HCT116 (cell line): ENCODE results near the gene CDK14. TPM values are rescaled to one million over a fixed set of nuclear protein-coding genes. Genes with fewer than 3 reads are reported as not detected.

ENCODE experiments used
- ATAC-seq: fragments of 200-7000 bp; cut with Tn5 transposase; 2 replicates; pipeline ENCODE4 v1.9.1; 2020; ENCODE audit warnings: mild to moderate bottlenecking, moderate library complexity
- BruUV-seq: library from RNA; stranded (reverse); fragments of 400-500 nt; replicated peaks from 2 replicates; lab custom pipeline; 2021; lab: Mats Ljungman, UMichigan
- CTCF ChIA-PET: fragments of 300-600 bp; sonication (Branson Sonifier 250); formaldehyde crosslinking; loops from one replicate; lab custom pipeline; 2021; ENCODE audit warnings: antibody characterized with exemption; lab: Charles Lee
- POLR2A ChIA-PET: fragments of 300-600, 350-600 bp; sonication (Branson Sonifier 250); formaldehyde crosslinking; loops from one replicate; lab custom pipeline; 2021; ENCODE audit warnings: antibody characterized with exemption; lab: Charles Lee
- RAD21 ChIA-PET, 2 experiments: fragments of 300-600 bp; sonication (Branson Sonifier 250); formaldehyde crosslinking; loops; one replicate each; lab custom pipeline; 2023; ENCODE audit warnings: low total read pairs in 2 of 2; ENCODE audit not compliant: uncharacterized antibody in 2 of 2, unreplicated experiment in 2 of 2, low non-redundant PET in 1 of 2; lab: Charles Lee
- DNase-seq: peaks from one replicate; pipeline ENCODE4 v3.0.0-alpha.2; 2010; ENCODE audit warnings: low read depth, low spot score
- H2AFZ ChIP-seq: fragments of 200-600 bp; shearing (Covaris generic), sonication (generic); 2 replicates; pipeline ENCODE4 v1.6.1; 2017; ENCODE audit warnings: low read depth, mixed run types, mixed read lengths, antibody characterized with exemption, low read length; ENCODE audit not compliant: poor library complexity, severe bottlenecking
- H3K27ac ChIP-seq: 2 replicates; pipeline ENCODE4 v1.5.1; 2012; ENCODE audit warnings: low read depth, low read length
- H3K27me3 ChIP-seq: fragments of 200-600 bp; sonication (generic); 2 replicates; pipeline ENCODE4 v1.6.1; 2016; ENCODE audit warnings: mixed run types, low read length, mixed read lengths; ENCODE audit not compliant: insufficient read depth
- H3K36me3 ChIP-seq, 2 experiments: fragments of 200-500 bp in 1 of 2; fragments of 200-600 bp in 1 of 2; sonication (Bioruptor generic) in 1 of 2; sonication (generic) in 1 of 2; 2 replicates each; pipeline versions ENCODE4 v1.5.1 to v1.6.1; 2014 to 2016; ENCODE audit warnings: low read length in 2 of 2, inconsistent platforms in 1 of 2, mixed read lengths in 1 of 2, mixed run types in 1 of 2; ENCODE audit not compliant: insufficient read depth in 2 of 2, control insufficient read depth in 1 of 2
- H3K4me1 ChIP-seq, 2 experiments: fragments of 200-600 bp in 1 of 2; sonication (generic) in 1 of 2; 2 replicates each; pipeline versions ENCODE4 v1.5.1 to v1.6.1; 2012 to 2017; ENCODE audit warnings: low read length in 2 of 2, inconsistent platforms in 1 of 2, mild to moderate bottlenecking in 1 of 2, mixed read lengths in 1 of 2, mixed run types in 1 of 2, moderate library complexity in 1 of 2; ENCODE audit not compliant: insufficient read depth in 2 of 2, control insufficient read depth in 1 of 2
- H3K4me2 ChIP-seq: fragments of 200-600 bp; sonication (generic); 2 replicates; pipeline ENCODE4 v1.6.1; 2017; ENCODE audit warnings: mixed run types, low read length, mixed read lengths
- H3K4me3 ChIP-seq, 2 experiments: fragments of 200-600 bp in 1 of 2; sonication (generic) in 1 of 2; replicated peaks in 1 of 2; 2 replicates each; pipeline ENCODE4 v1.5.1; 2011 to 2016; ENCODE audit warnings: low read length in 2 of 2, control low read depth in 1 of 2, low read depth in 1 of 2, mild to moderate bottlenecking in 1 of 2, mixed read lengths in 1 of 2, mixed run types in 1 of 2
- H3K79me2 ChIP-seq: fragments of 200-600 bp; sonication (generic); 2 replicates; pipeline ENCODE4 v1.6.1; 2017; ENCODE audit warnings: mild to moderate bottlenecking, mixed run types, low read length, moderate library complexity, mixed read lengths; ENCODE audit not compliant: insufficient read depth
- H3K9ac ChIP-seq: fragments of 200-600 bp; sonication (generic); 2 replicates; pipeline ENCODE4 v1.6.1; 2016; ENCODE audit warnings: low read length, mixed read lengths
- H3K9me2 ChIP-seq: fragments of 200-600 bp; sonication (generic), shearing (Covaris generic); 2 replicates; pipeline ENCODE4 v1.6.1; 2017; ENCODE audit warnings: mixed run types, mild to moderate bottlenecking, moderate library complexity; ENCODE audit not compliant: insufficient read depth
- H3K9me3 ChIP-seq, 2 experiments: fragments of 200-500 bp in 1 of 2; fragments of 200-600 bp in 1 of 2; sonication (Bioruptor generic) in 1 of 2; sonication (generic) in 1 of 2; 2 replicates each; pipeline ENCODE4 v1.6.1; 2014 to 2017; ENCODE audit warnings: low read length in 2 of 2, mixed read lengths in 2 of 2, inconsistent platforms in 1 of 2, low read depth in 1 of 2, mild to moderate bottlenecking in 1 of 2, mixed run types in 1 of 2, moderate library complexity in 1 of 2; ENCODE audit not compliant: control insufficient read depth in 1 of 2, insufficient read depth in 1 of 2
- H4K20me1 ChIP-seq: fragments of 200-600 bp; sonication (generic), shearing (Covaris generic); 2 replicates; pipeline ENCODE4 v1.6.1; 2017; ENCODE audit warnings: mixed run types, mild to moderate bottlenecking, moderate library complexity; ENCODE audit not compliant: insufficient read depth
- ATF3 ChIP-seq: IDR thresholded peaks from 2 replicates; pipeline ENCODE4 v1.6.1; 2012
- CEBPB ChIP-seq: IDR thresholded peaks from 2 replicates; pipeline ENCODE4 v1.6.1; 2012; ENCODE audit warnings: low read depth
- ELF1 ChIP-seq: IDR thresholded peaks from 2 replicates; pipeline ENCODE4 v1.6.1; 2012; ENCODE audit warnings: low read depth, borderline replicate concordance
- EZH2phosphoT487 ChIP-seq: fragments of 200-600 bp; IDR thresholded peaks from 2 replicates; pipeline ENCODE4 v1.6.1; 2018; ENCODE audit warnings: antibody characterized with exemption, borderline replicate concordance
- FOSL1 ChIP-seq: IDR thresholded peaks from 2 replicates; pipeline ENCODE4 v1.6.1; 2012; ENCODE audit warnings: low read depth
- JUND ChIP-seq: IDR thresholded peaks from 2 replicates; pipeline ENCODE4 v1.6.1; 2012
- MAX ChIP-seq: IDR thresholded peaks from 2 replicates; pipeline ENCODE4 v1.6.1; 2012
- POLR2A ChIP-seq: IDR thresholded peaks from 2 replicates; pipeline ENCODE4 v1.7.0; 2011; ENCODE audit warnings: borderline replicate concordance; ENCODE audit not compliant: insufficient read depth, insufficient read length; ENCODE audit errors: extremely low read depth
- POLR2AphosphoS5 ChIP-seq: IDR thresholded peaks from 2 replicates; pipeline ENCODE4 v1.6.1; 2011; ENCODE audit warnings: mild to moderate bottlenecking, low read depth, low read length, moderate library complexity
- RAD21 ChIP-seq: IDR thresholded peaks from 2 replicates; pipeline ENCODE4 v1.6.1; 2012; ENCODE audit warnings: low read depth, mild to moderate bottlenecking
- SP1 ChIP-seq: IDR thresholded peaks from 2 replicates; pipeline ENCODE4 v1.6.1; 2012; ENCODE audit warnings: low read depth
- SRF ChIP-seq: IDR thresholded peaks from 2 replicates; pipeline ENCODE4 v1.6.1; 2012; ENCODE audit warnings: low read depth
- YY1 ChIP-seq: IDR thresholded peaks from 2 replicates; pipeline ENCODE4 v1.6.1; 2011; ENCODE audit warnings: low read length, low read depth, moderate library complexity, mild to moderate bottlenecking; ENCODE audit not compliant: insufficient replicate concordance; ENCODE audit errors: extremely low read depth
- ZFX ChIP-seq: fragments of 450-650 bp; IDR thresholded peaks from 2 replicates; pipeline ENCODE4 v1.6.1; 2017
- ZNF274 ChIP-seq: fragments of 200-500 bp; sonication (Bioruptor generic); IDR thresholded peaks from 2 replicates; pipeline ENCODE4 v1.6.1; 2014; ENCODE audit warnings: mild to moderate bottlenecking, low read depth, low read length, inconsistent platforms
- intact Hi-C: fragments of 100-400 bp; cut with micrococcal nuclease; formaldehyde crosslinking; loops from 2 replicates; pipeline ENCODE4 v1.10.0; 2022
- total RNA-seq: library from RNA; stranded (reverse); gene quantifications from one replicate; pipeline ENCODE4 v1.2.1, GENCODE V29; 2021; ENCODE audit not compliant: unreplicated experiment
- TF ChIP-seq, protein P1 (sequence below): IDR thresholded peaks from 2 replicates; pipeline ENCODE4 v1.6.1; 2012; ENCODE audit warnings: low read depth
- TF ChIP-seq, protein P2 (sequence below): IDR thresholded peaks from 2 replicates; pipeline ENCODE4 v1.6.1; 2011; ENCODE audit warnings: mild to moderate bottlenecking, low read length, moderate library complexity; ENCODE audit not compliant: insufficient replicate concordance; ENCODE audit errors: extremely low read depth

Gene CDK14
- total RNA-seq, 1 experiment from 2014 or later: 10.2 TPM

DNA sequence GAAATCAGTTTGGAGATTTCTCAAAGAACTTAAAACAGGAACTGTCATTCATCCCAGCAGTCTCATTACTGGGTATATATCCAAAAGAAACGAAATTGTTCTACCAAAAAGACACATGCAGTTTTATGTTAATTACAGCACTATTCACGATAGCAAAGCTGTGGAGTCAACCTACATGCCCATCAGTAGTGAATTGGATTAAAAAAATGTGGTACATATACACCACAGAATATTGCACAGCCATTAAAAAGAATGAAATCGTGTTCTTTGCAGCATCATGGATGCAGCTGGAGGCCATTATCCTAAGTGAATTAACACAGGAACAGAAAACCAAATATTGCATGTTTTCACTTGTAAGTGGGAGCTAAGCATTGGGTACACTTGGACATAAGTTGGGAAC, 158.9 kb downstream of the CDK14 start:
- Histone ChIP-seq H3K4me1 (no peaks in the 10 kb centered on the region), H3K36me3 (no peaks in the 10 kb centered on the region), H4K20me1 (no peaks in the 10 kb centered on the region), H3K4me3 (no peak overlapping the region), H2AFZ (no peak overlapping the region), H3K4me2 (no peak overlapping the region), H3K27me3 (no peaks in the 10 kb centered on the region), H3K9ac (no peak overlapping the region), H3K27ac (no peak overlapping the region), H3K9me2 (no peaks in the 10 kb centered on the region), H3K79me2 (no peaks in the 10 kb centered on the region), H3K9me3 (no peaks in the 10 kb centered on the region)
- BruUV-seq: no TSS peak
- intact Hi-C loops: no loop called here
- CTCF ChIA-PET: no interaction called here
- POLR2A ChIA-PET: no interaction called here
- DNase-seq (no peak), ATAC-seq (no peak)
- RAD21 ChIA-PET: no interaction called here
- TF ChIP-seq YY1 (no peak), ZFX (no peak), POLR2A (no peak), ATF3 (no peak), ZNF274 (no peak), SP1 (no peak), JUND (no peak), ELF1 (no peak), EZH2phosphoT487 (no peak), CEBPB (no peak), FOSL1 (no peak), POLR2AphosphoS5 (no peak), SRF (no peak), MAX (no peak), RAD21 (no peak)
- TF ChIP-seq, protein P1, sequence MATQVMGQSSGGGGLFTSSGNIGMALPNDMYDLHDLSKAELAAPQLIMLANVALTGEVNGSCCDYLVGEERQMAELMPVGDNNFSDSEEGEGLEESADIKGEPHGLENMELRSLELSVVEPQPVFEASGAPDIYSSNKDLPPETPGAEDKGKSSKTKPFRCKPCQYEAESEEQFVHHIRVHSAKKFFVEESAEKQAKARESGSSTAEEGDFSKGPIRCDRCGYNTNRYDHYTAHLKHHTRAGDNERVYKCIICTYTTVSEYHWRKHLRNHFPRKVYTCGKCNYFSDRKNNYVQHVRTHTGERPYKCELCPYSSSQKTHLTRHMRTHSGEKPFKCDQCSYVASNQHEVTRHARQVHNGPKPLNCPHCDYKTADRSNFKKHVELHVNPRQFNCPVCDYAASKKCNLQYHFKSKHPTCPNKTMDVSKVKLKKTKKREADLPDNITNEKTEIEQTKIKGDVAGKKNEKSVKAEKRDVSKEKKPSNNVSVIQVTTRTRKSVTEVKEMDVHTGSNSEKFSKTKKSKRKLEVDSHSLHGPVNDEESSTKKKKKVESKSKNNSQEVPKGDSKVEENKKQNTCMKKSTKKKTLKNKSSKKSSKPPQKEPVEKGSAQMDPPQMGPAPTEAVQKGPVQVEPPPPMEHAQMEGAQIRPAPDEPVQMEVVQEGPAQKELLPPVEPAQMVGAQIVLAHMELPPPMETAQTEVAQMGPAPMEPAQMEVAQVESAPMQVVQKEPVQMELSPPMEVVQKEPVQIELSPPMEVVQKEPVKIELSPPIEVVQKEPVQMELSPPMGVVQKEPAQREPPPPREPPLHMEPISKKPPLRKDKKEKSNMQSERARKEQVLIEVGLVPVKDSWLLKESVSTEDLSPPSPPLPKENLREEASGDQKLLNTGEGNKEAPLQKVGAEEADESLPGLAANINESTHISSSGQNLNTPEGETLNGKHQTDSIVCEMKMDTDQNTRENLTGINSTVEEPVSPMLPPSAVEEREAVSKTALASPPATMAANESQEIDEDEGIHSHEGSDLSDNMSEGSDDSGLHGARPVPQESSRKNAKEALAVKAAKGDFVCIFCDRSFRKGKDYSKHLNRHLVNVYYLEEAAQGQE: no peak
- TF ChIP-seq, protein P2, sequence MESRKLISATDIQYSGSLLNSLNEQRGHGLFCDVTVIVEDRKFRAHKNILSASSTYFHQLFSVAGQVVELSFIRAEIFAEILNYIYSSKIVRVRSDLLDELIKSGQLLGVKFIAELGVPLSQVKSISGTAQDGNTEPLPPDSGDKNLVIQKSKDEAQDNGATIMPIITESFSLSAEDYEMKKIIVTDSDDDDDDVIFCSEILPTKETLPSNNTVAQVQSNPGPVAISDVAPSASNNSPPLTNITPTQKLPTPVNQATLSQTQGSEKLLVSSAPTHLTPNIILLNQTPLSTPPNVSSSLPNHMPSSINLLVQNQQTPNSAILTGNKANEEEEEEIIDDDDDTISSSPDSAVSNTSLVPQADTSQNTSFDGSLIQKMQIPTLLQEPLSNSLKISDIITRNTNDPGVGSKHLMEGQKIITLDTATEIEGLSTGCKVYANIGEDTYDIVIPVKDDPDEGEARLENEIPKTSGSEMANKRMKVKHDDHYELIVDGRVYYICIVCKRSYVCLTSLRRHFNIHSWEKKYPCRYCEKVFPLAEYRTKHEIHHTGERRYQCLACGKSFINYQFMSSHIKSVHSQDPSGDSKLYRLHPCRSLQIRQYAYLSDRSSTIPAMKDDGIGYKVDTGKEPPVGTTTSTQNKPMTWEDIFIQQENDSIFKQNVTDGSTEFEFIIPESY: no peak
